ENCODE data around the gene RPLP1. TPM values are rescaled to one million over a fixed set of nuclear protein-coding genes. Genes with fewer than 3 reads are reported as not detected.

RPLP1 gene
- total RNA-seq, 1 experiment from 2014 or later: 410 TPM

DNA sequence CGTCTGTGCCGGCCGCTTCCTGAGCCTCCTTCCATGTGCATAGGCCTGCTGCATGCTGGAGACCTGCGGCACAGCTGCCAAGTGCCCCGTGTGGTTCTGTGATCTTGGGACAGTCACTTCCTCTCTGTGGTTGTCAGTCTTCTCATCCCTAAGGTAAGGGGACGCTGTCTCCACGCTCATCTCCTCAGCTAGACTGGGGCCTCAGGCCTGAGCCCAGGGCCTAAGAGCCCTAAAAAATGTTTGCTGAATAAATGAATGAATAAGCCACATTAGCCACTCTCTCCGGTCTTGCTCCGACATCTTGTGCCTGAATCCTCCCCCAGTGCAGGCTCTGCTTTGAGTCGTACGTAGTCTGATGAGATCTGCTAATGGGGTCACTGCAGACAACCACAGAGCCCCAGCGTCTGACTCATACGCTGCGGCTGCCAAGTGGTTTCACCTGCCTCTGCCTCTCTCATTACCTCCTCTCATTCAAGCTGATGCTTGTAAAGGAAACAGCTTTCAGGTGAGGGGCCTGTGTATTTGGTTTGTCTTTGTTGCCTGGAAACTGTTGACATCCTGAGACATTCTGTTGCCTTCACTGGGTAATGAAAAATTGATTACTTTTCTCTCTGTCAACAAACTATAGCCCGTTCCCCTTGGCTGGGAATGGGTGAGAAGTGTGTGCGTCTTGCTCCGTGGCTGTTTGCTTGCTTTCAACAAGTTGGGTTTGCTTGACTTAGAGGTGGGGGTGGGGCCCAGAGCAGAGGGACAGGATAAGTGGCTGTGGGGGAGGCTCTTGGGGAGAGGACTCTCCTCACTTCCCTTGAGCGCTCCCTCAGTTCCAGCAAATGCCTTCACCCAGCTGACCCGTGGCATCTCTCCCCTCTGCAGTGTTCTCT lies 15.9 kb downstream of the RPLP1 start:
- DNase-seq (ENCODE audit: low spot score): peak; percentile 96

DNA sequence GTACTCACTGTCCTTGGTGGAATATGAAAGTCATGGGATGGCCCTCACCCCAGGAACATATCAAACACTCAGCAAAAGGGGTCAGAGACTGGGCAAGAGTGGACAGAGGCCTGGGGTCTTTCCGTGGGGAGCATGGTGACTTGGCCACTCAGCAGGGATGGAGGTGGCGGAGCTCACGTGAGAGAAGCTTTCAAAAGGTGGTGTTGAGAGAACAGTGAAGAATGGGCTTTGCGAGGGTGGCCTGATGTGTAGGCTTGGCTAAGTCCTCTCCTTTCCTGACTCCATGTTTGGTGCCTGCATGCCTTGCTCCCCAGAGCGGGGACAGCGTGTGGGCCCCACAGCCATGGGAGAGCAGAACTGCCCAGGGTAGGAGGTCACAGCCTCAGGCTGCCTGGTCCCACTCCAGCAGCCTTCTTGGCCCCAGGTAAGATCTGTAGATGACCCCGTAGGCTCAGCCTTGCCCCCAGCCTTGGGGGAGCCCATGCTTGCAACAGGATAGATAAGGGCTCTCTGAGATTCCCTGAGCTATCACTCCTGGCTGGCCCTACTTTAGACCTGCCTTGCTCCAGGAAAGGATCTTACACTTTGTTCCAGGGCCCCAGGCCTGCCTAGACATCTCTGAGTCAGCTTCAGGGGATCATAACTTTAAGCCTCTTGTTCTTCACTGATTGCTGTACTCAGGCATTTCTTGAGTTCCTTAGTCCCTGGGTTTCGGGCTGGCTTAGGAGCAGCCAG lies 17.0 kb downstream of the RPLP1 start:
- DNase-seq (ENCODE audit: low spot score): no peak

DNA sequence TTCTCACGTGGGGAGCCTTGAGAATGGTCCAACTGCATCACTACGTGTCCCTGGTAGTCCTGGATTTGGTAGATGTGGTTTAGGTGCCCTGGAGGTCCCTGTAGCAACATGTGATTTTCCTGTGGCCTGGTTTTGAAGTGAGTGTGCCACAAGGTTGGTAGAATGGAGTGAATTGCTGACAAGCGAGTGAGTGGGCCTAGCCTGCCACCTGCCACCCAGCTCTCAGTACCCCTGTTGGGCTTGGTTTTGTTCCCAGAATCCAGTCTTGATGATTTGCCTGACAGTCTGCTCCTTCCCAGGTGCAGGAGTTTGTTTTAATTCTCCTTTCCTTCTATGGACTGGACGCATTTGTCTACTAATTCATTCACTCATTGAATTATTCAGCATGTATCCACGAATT lies 19.4 kb downstream of the RPLP1 start:
- no peak for DNase-seq (ENCODE audit: low spot score)

DNA sequence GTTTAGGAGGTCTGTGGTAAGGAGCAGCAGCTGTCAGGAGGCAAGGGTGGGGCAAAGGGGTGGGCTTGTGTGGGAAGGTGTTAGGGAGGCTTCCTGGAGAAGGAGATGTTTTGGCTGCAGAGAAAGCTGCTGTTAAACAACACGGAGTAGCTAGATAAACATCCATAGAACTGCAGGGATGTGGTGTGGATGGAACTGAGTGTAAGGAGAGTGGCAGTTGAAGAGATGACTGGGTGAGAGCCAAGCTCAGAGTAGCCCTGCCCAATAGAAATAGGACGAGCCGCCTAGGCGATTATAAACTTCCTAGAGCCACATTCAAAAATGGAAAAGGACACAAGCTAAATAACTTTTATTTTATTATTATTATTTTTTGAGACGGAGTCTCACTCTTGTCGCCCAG lies 19.9 kb downstream of the RPLP1 start:
- no peak for DNase-seq (ENCODE audit: low spot score)

DNA sequence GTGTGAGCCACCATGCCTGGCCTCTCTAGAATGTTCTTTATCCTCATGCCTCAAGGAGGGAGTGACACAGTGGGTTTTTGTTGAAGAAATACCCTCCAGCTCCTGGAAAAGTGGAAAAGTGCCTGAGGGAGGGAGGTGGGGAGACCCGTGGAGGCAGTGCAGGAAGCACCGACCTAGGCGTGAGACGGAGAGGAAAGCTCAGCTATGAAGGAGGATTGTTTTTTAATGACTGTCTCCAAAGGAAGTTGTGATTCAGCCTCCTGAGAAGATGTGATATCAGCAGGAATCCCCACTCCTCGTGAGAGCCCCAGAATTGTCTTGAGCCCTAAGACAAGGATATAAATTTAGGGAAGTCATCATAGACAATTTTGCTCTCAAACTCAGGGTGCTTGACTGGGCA lies 21.7 kb downstream of the RPLP1 start:
- DNase-seq (ENCODE audit: low spot score): no peak

DNA sequence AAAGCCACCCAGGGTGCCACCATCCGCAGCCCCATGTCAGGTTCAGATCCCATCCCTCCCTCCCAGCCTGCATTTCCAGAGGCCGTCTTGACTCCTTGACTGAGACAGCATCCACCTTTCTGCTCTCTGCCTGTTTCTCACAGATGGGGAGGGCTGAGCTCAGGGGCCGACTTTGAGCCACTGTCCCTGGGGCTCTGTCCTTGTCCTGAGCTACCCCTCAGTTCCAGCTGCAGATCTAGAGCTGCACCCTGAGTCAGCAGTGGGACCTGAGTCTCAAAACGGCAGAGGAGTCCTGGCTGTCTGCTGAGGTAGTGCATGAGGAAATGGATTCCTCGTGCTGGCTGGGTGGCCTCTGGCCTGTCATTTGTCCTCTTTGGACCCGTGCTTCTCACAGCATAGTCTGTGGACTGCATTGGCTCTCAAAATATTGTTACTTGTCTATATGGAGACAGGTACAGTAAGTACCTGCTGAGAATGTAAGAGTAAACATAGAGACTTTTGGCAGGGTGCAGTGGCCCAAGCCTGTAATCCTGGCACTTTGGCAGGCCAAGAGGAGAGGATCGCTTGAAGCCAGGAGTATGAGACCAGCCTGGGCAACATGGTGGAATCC lies 22.3 kb downstream of the RPLP1 start:
- DNase-seq (ENCODE audit: low spot score): no peak

DNA sequence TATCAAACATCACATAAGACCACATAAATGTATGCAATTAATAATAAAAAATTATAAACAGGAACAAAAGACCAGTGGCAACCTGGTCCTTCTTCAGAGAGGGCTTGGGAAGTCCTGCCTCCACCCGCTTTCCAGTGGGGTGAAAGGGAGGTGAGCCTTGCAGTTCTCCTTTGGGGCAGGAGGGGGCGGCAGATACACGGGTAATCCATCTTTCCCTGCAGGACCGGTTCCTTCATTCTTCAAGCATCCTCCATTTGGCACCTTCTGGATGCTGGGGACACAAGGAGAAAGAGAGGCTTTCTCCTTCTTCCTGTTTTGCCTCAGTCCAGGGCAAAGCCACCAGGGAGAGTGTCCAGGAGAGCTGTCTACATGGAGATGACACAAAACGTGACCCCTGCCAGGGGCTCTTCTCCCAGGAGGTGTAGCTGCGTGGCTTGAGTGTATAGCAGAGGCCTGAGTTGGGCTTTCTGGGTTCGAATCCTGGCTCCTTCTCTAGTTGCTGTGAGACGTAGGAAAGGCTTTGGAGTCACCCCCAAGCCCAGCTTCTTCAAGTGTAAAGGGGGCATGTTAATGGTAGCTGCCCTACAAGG lies 23.2 kb downstream of the RPLP1 start:
- peak; percentile 94 for DNase-seq (ENCODE audit: low spot score)

DNA sequence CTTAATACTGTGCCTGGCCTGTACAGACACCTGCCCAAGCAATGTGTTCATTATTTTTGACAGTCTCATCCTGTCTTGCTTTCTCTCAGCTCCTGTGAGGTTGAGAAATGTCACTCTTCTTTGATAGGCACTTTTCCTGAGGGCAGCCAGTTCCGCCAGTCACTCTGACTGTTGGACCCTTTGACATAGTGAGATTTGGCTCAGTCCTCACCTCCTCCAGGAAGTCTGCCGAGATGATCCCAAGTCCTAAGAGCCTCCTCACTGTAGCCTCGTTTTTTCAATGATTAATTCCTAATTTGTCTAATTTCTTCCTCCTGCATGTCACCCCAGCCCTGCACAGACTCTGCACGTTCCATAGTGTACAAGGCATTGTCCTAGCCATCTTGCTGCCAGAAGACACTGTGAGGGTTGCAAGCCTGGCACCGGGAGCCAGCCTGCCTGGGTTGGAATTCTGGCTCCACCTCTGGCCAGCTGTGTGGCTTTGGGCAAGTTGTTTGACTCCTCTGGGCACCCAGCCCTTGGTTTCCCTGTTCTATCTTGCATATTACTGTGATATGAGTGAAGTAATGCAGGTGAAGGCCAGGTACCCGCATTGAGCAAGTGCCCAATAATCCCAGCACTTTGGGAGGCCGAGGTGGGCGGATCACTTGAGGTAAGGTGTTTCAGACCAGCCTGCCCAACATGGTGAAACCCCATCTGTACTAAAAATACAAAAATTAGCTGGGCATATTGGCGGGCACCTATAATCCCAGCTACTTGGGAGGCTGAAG lies 24.3 kb downstream of the RPLP1 start:
- no peak for DNase-seq (ENCODE audit: low spot score)

DNA sequence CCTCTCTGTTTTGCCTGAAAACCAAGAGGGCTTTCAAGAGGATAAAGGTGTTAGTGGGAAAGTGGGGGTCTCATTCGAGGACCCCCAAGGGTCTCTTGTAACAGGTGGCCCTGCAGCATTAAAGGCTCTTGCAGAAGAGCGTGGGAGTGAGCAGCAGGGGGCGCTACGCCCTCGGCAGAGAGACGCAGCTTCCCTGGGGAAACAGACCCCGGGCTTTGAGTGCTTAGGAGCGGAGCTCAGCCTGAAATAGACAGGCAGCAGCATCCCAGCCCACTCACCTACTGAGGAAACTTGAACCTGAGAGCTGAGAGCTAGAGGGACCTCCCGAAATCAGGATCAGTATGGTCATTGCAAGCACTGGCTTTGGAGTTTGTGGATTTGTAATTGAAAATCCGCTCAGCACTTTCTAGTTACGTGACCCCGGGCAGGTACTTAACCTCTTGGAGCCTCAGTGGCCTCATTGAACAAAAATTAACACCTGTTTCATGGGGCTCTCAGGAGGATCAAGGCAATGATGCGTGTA lies 25.7 kb downstream of the RPLP1 start:
- DNase-seq (ENCODE audit: low spot score): peak; percentile 74

DNA sequence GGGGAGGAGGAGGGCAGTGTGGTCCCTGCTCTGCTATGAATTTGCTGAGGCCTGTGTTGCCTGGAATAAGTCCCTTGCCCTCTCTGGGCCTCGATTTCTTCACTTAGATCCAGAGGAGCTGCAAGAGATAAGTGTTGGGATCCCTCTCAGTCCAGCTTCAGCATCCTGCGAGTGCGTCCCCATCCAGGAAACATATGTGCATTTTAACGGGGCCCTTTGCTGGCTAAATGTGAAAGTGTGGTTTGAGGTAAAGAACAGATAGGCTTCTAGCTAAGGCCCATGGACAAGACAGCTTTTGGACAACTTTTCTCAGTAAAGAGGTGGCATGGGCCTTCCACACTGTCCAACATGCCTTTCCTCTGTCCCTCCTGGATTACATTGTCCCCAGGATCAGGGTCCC lies 26.5 kb downstream of the RPLP1 start:
- no peak for DNase-seq (ENCODE audit: low spot score)

DNA sequence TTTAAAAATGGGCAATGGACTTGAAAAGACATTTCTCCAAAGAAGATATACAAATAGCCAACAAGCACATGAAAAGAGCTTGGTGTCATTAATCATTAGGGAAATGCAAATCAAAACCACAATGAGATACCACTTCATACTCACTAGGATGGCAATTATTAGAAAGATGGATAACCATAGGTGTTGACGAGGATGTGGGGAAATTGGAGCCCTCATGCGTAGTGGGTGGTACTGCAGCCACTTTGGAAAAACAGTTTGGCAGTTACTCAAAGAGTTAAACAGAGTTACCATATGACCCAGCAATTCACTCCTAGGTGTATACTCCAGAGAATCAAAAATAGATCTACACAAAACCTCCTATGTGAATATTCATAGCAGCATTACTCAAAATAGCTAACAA lies 27.4 kb downstream of the RPLP1 start:
- no peak for DNase-seq (ENCODE audit: low spot score)

DNA sequence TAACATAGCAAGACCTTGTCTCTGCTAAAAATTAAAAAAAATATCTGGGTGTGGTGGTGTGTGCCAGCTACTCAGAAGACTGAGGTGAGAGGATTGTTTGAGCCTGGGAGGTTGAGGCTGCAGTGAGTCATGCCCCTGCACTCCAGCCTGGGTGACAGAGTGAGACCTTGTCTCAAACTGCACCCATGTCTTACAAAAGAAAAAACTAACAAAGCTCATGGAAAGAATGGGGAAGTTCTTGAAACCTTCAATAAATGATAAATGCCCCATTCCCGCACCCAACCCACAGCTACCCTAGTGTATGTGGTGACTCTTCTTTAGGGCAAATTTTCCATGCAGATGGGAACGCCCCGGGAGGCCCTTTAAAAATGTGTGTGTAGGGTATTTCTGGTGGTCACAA lies 28.3 kb downstream of the RPLP1 start:
- no peak for DNase-seq (ENCODE audit: low spot score)

DNA sequence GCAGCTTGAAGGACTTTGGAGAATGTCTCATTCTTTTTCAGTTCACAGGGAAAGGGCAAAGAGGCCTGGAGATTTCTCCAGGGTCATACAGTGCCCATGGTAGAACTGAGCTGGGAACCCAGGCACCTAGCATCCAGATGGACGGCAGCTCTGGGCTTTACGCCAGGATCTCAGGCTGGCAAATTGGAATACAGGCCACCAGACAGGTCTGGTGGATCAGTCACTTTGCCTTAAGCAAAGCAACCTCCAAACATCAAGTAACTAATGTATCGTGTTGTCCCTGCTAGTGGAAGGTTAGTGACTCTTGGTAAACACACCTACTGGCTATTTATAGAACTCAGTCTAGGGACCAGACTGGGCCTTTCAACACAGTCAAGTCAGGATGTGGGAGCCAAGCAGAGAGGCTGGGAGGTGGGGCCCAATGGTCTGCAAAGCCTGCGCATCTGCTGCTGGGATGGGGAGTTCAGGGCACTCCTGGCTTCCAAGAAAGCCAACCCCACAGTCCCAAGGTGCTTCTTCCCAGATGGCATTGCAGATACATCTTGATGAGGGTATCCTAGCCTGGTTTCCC lies 30.2 kb downstream of the RPLP1 start:
- DNase-seq (ENCODE audit: low spot score): peak; percentile 37

DNA sequence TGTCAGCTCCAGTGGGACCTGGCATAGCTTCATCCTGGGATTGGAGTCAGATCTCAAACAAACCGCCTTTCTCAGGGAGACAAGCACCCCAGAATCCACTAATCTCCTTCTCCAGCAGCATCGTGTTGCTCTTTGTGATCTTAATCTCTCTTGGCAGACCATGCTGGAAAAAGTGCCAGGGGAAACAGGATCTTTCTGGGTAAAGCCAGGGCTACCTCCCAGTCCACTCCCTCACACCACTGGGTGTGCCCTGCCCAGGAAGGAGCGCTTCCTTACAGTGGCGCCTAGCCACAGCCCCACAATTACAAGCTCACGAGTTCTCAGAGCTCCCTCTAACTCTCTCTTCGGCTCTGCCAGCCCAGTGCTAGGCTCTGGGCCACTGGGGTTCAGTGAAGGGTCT lies 32.2 kb downstream of the RPLP1 start:
- no peak for DNase-seq (ENCODE audit: low spot score)

DNA sequence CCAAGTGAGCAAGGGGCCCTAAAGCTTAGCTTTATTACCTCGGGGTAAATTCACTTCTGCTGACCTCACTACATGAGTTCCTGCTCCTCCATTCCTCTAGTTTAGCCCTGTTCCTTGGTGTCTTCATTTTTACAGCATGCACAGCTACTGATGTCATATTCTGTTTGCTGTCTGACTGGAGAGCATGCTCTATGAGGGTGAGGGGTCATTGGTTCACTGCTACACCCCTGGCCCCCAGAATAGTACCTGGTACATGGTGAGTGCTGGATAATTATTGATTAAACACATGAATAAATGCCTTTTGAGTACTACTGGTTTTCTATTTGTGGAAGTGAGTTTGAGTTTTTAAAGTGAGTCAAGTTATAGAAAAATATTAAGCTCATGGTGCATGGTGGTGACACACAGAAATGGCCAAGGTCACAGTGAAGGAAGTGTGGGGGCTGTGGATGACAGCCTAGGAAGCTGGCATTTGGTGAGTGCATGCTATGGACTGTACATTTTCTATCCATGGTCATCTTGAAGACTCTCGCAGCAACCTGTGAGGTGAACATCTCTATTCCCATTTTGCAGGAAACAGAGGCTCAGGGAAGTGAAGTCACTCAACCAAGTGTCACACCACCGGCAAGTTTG lies 34.0 kb downstream of the RPLP1 start:
- no peak for DNase-seq (ENCODE audit: low spot score)

DNA sequence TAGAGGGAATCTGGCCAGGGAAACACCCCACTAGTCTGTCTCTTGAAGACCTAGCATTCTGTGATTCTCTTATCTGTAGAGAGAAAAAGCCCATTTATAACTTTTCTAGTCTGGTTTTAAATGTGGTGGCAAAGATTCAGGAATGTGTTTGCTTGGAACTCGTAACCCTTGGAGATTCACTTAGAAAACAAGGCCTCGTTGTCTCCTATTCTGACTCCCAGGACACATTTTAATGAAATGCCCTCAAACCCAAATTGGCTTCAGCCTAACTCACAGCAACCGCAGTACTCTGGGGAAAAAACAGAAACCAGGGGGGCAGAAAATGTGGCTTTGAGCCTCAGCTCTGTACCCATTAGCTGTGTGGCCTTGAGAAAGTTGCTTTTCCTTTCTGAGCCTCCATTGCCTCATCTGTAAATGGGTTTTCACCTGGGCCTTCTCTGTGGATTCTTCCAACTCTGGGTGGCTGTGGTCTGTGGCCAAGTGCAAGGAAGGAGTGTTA lies 36.5 kb downstream of the RPLP1 start:
- no peak for DNase-seq (ENCODE audit: low spot score)

DNA sequence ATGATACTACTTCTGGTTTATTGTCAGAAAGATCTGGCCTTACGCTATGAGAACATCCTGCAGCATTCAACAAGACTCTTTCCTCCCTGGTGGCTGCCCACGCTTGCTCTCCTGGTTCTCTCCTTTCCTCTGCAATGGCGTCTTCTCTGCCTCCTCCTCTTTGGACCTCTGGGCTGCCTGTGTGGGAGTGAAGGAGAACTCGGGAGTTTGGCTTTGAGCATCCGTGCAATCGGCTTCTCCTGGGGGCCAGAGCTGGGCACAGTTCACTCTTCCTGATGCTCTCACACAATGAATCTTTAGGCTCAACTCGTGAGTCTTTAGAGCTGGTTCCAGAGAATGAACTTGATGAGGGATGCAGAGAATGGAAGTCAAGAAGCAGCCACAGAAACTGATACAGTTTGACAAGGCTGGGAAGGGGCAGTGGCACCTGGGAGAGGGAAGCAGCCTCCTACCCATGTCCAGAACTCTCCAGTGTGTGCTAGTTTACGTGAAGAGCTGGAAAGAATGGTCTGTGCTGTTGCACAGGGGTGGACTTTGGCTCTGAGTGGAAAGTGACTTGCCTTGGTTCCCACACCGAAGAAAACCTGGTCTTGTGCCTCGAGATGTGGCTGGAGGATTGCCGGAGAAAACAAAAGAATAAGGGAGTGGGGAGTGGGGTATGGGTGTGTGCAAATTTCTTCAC lies 37.9 kb downstream of the RPLP1 start:
- no peak for DNase-seq (ENCODE audit: low spot score)

DNA sequence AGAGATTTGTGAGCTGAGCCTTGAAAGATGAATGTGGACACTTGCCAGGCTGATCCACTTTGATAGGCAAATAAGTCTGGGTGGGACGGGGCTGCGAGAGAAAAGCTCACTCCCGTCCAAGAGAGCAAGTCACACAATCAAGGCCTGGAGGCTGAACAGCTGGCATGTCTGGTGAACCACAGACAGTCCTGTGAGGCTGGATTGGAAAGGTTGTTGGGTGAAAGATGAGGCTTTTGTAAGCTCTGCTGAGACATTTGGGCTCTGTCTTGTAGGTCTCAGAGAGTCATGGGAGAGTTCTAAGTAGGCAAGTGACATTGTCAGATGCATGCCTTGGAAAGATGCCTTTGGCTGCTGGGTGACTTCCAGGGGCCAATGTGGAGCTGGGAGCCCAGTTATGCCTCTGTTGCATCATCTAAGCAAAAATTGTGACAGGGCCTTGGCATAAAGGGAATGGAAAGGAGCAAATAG lies 38.5 kb downstream of the RPLP1 start:
- no peak for DNase-seq (ENCODE audit: low spot score)

DNA sequence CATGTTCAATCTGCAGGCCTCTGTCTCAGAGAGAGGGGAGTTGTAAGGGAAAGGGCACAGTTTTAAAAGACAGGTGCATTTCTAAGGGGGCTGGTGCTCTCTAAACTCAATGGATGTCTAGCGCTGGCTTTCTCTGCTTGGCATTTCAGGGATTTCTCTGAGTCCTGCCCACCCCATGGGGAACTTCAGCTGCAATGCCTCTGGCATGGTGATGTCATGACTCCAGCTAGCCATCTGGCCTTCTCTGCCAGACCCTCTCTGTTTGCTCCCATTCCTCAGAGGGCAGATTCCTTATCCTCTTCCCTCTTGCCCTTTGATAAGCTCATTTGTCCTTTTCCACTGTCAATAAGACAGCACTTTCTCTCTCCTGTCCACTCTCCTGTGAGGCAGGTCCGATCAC lies 40.8 kb downstream of the RPLP1 start:
- no peak for DNase-seq (ENCODE audit: low spot score)
